ENCODE results near the gene ADAMTSL3.
"Not testable (repeated sequence)": the region's sequence is repeated elsewhere in the genome, so short reads cannot be mapped to it uniquely, and the experiment has no call there.

Gene ADAMTSL3

GRCh38 chr15:83657549-83657948, 3.6 kb downstream of the ADAMTSL3 start:
- no peak for DNase-seq

GRCh38 chr15:83658430-83659416, 4.8 kb downstream of the ADAMTSL3 start:
- no peak for DNase-seq

- DNase-seq = no peak
Observed at GRCh38 chr15:83659417-83659812, 5.5 kb downstream of the ADAMTSL3 start.

GRCh38 chr15:83665480-83665879, 11.6 kb downstream of the ADAMTSL3 start:
- no peak for DNase-seq

- no peak for DNase-seq
Observed at GRCh38 chr15:83670672-83671229, 16.8 kb downstream of the ADAMTSL3 start.

- DNase-seq = no peak
Observed at GRCh38 chr15:83671603-83672002, 17.7 kb downstream of the ADAMTSL3 start.

- no peak for DNase-seq
Observed at GRCh38 chr15:83673385-83673784, 19.5 kb downstream of the ADAMTSL3 start.

- DNase-seq = no peak
Observed at GRCh38 chr15:83682476-83683088, 28.7 kb downstream of the ADAMTSL3 start.

- DNase-seq = no peak
Observed at GRCh38 chr15:83685916-83686332, 32.0 kb downstream of the ADAMTSL3 start.

- DNase-seq = no peak
Observed at GRCh38 chr15:83688201-83688600, 34.3 kb downstream of the ADAMTSL3 start.

GRCh38 chr15:83690676-83691075, 36.8 kb downstream of the ADAMTSL3 start:
- DNase-seq = no peak

- no peak for DNase-seq
Observed at GRCh38 chr15:83692746-83693581, 39.0 kb downstream of the ADAMTSL3 start.

GRCh38 chr15:83694015-83694414, 40.1 kb downstream of the ADAMTSL3 start:
- no peak for DNase-seq

- DNase-seq = no peak
Observed at GRCh38 chr15:83694536-83694935, 40.6 kb downstream of the ADAMTSL3 start.

- no peak for DNase-seq
Observed at GRCh38 chr15:83695246-83695645, 41.3 kb downstream of the ADAMTSL3 start.

- no peak for DNase-seq
Observed at GRCh38 chr15:83695901-83696425, 42.0 kb downstream of the ADAMTSL3 start.

- no peak for DNase-seq
Observed at GRCh38 chr15:83697716-83698115, 43.8 kb downstream of the ADAMTSL3 start.

GRCh38 chr15:83698294-83698693, 44.4 kb downstream of the ADAMTSL3 start:
- no peak for DNase-seq

- DNase-seq = no peak
Observed at GRCh38 chr15:83699028-83699427, 45.1 kb downstream of the ADAMTSL3 start.

- DNase-seq = no peak
Observed at GRCh38 chr15:83700082-83700481, 46.2 kb downstream of the ADAMTSL3 start.

- not testable (repeated sequence) for DNase-seq
Observed at GRCh38 chr15:83702314-83702713, 48.4 kb downstream of the ADAMTSL3 start.

- DNase-seq = no peak
Observed at GRCh38 chr15:83708328-83708727, 54.4 kb downstream of the ADAMTSL3 start.

- no peak for DNase-seq
Observed at GRCh38 chr15:83709241-83709640, 55.3 kb downstream of the ADAMTSL3 start.
